Left lung (tissue), 10 donors: ENCODE results near the gene DDAH1. TPM values are rescaled to one million over a fixed set of nuclear protein-coding genes. Genes with fewer than 3 reads are reported as not detected.
A peak's percentile ranks its signal among the peaks of the same experiment; 100 is the strongest.

Experiments
- ATAC-seq: fragments of 200-7000 bp; cut with Tn5 transposase; one replicate; pipeline ENCODE4 v1.9.1; 2020; ENCODE audit warnings: moderate library complexity
- DNase-seq, 4 donors: peaks; one replicate each; pipeline ENCODE4 v3.0.0-alpha.2; 2013 to 2020
- H3K27ac ChIP-seq, 2 donors: fragments of 200-600 bp; sonication (generic) in 1 of 2; one replicate each; pipeline versions ENCODE4 v1.5.0 to v1.8.0; 2020 to 2021
- H3K27me3 ChIP-seq, 2 donors: fragments of 200-600 bp; sonication (generic) in 1 of 2; one replicate each; pipeline versions ENCODE4 v1.5.0 to v1.8.0; 2020 to 2021
- H3K36me3 ChIP-seq, 2 donors: fragments of 200-600 bp; sonication (generic) in 1 of 2; one replicate each; pipeline versions ENCODE4 v1.5.0 to v1.8.0; 2020 to 2021
- H3K4me1 ChIP-seq, 2 donors: fragments of 200-600 bp; one replicate each; pipeline ENCODE4 v1.8.0; 2021
- H3K4me3 ChIP-seq, 2 donors: fragments of 200-600 bp; sonication (generic) in 1 of 2; one replicate each; pipeline versions ENCODE4 v1.5.0 to v1.8.0; 2020 to 2021; ENCODE audit warnings: mild to moderate bottlenecking in 1 of 2
- H3K9me3 ChIP-seq, 2 donors: fragments of 200-600 bp; sonication (generic) in 1 of 2; one replicate each; pipeline versions ENCODE4 v1.5.0 to v1.8.0; 2020 to 2021
- CTCF ChIP-seq, 2 donors: fragments of 200-600 bp; sonication (generic) in 1 of 2; IDR thresholded peaks; one replicate each; pipeline versions ENCODE4 v1.5.0 to v1.8.0; 2021; ENCODE audit warnings: antibody characterized with exemption in 2 of 2
- intact Hi-C, 2 donors: fragments of 100-400 bp; cut with DNase I; formaldehyde crosslinking; loops; one replicate each; pipeline versions ENCODE4 v1.11.2 to v1.14.2; 2022
- polyA plus RNA-seq, 6 donors: library from polyadenylated mRNA; unstranded; fragments of 120-200 nt; gene quantifications; one replicate each; pipeline ENCODE4 v1.2.1, GENCODE V29; 2013; ENCODE audit not compliant: insufficient read length in 6 of 6
- total RNA-seq, 2 donors: library from RNA; stranded (reverse); fragmentation: NEBNext Ultra II Directional; extraction: Animal tissue kit (Norgen Biotek cat#: 25700); gene quantifications; one replicate each; pipeline ENCODE4 v1.2.1, GENCODE V29; 2021
- donor health status: DM: no; HTN: yes; CAD: no.
- donor health status: DM: no; HTN: no; CAD: no.

The DDAH1 gene
- total and polyA plus RNA-seq, 8 donors: 71.5 to 121 (median 89.8) TPM

GRCh38 chr1:85297855-85298629 is 166.9 kb downstream of the DDAH1 start:
- Histone ChIP-seq H3K36me3 (no peaks in the 10 kb centered on the region), H3K4me3 (no peak overlapping the region), H3K27me3 (no peaks in the 10 kb centered on the region), H3K4me1 (peaks cover 6 to 19% of the 10 kb centered on the region in 2 donors), H3K27ac (peak overlapping the region; percentile 72 to 77), H3K9me3 (no peaks in the 10 kb centered on the region)
- intact Hi-C loops: no loop called here
- no peak for TF ChIP-seq CTCF (IDR thresholded peaks at IDR 0.05)
- DNase-seq (peak in 3 of 4 donors; percentile 38 to 94 (median 83)), ATAC-seq (peak; percentile 82)

- ATAC-seq (no peak), DNase-seq (no peak)
- Histone ChIP-seq H3K4me3 (no peak overlapping the region), H3K27ac (peak overlapping the region; percentile 72 to 77), H3K27me3 (no peaks in the 10 kb centered on the region), H3K36me3 (no peaks in the 10 kb centered on the region), H3K9me3 (no peaks in the 10 kb centered on the region), H3K4me1 (peaks cover 6 to 19% of the 10 kb centered on the region in 2 donors)
- TF ChIP-seq CTCF (IDR thresholded peaks at IDR 0.05): no peak
- intact Hi-C loops: no loop called here
These were observed 167.5 kb downstream of the DDAH1 start for GRCh38 chr1:85297538-85297854.

GRCh38 chr1:85296980-85297379 is 168.0 kb downstream of the DDAH1 start:
- peak overlapping the region; percentile 72 to 77 for H3K27ac ChIP-seq
- intact Hi-C loops: no loop called here
- peaks cover 6 to 19% of the 10 kb centered on the region in 2 donors for H3K4me1 ChIP-seq
- DNase-seq (no peak), ATAC-seq (no peak)
- H3K27me3 ChIP-seq: no peaks in the 10 kb centered on the region
- H3K9me3 ChIP-seq: no peaks in the 10 kb centered on the region
- no peak overlapping the region for H3K4me3 ChIP-seq
- no peaks in the 10 kb centered on the region for H3K36me3 ChIP-seq
- TF ChIP-seq CTCF (IDR thresholded peaks at IDR 0.05): no peak

GRCh38 chr1:85295654-85296053 is 169.3 kb downstream of the DDAH1 start:
- intact Hi-C loops: no loop called here
- peaks cover 6 to 19% of the 10 kb centered on the region in 2 donors for H3K4me1 ChIP-seq
- no peaks in the 10 kb centered on the region for H3K27me3 ChIP-seq
- H3K4me3 ChIP-seq: no peak overlapping the region
- H3K36me3 ChIP-seq: no peaks in the 10 kb centered on the region
- no peak for DNase-seq
- ATAC-seq: no peak
- H3K9me3 ChIP-seq: no peaks in the 10 kb centered on the region
- H3K27ac ChIP-seq: no peak overlapping the region
- TF ChIP-seq CTCF (IDR thresholded peaks at IDR 0.05): no peak

GRCh38 chr1:85295006-85295431 is 169.9 kb downstream of the DDAH1 start:
- H3K36me3 ChIP-seq: no peaks in the 10 kb centered on the region
- intact Hi-C loops: no loop called here
- peaks cover 6 to 19% of the 10 kb centered on the region in 2 donors for H3K4me1 ChIP-seq
- no peak overlapping the region for H3K27ac ChIP-seq
- no peak for DNase-seq
- ATAC-seq: peak; percentile 25
- H3K9me3 ChIP-seq: no peaks in the 10 kb centered on the region
- H3K27me3 ChIP-seq: no peaks in the 10 kb centered on the region
- no peak for TF ChIP-seq CTCF (IDR thresholded peaks at IDR 0.05)
- no peak overlapping the region for H3K4me3 ChIP-seq
